ENCODE data around the gene IFNL1. TPM values are rescaled to one million over a fixed set of nuclear protein-coding genes. Genes with fewer than 3 reads are reported as not detected.
"Not testable (repeated sequence)": the region's sequence is repeated elsewhere in the genome, so short reads cannot be mapped to it uniquely, and the experiment has no call there.

Gene IFNL1
- total RNA-seq, 1 donor from 2014 or later: not detected

- no peak overlapping the region for H3K4me3 ChIP-seq (ENCODE audit: low read depth, low read length)
- peaks cover 15% of the 10 kb centered on the region for H3K27me3 ChIP-seq (ENCODE audit: control insufficient read depth, insufficient read depth, low read length)
- H3K36me3 ChIP-seq (ENCODE audit: control insufficient read depth, insufficient read depth, low read length): no peaks in the 10 kb centered on the region
- TF ChIP-seq CTCF (IDR thresholded peaks at IDR 0.05; ENCODE audit: insufficient read depth, low read length, poor library complexity, severe bottlenecking): no peak
- DNase-seq (ENCODE audit: low read depth): no peak
These were observed 26.0 kb upstream of the IFNL1 start for GRCh38 chr19:39270036-39270871.

GRCh38 chr19:39273859-39274258 lies 22.3 kb upstream of the IFNL1 start:
- not testable (repeated sequence) for H3K4me3 ChIP-seq (ENCODE audit: low read depth, low read length); DNase-seq (ENCODE audit: low read depth); H3K27me3 ChIP-seq (ENCODE audit: control insufficient read depth, insufficient read depth, low read length); H3K36me3 ChIP-seq (ENCODE audit: control insufficient read depth, insufficient read depth, low read length)

GRCh38 chr19:39275578-39275977 lies 20.6 kb upstream of the IFNL1 start:
- Histone ChIP-seq H3K4me3 (ENCODE audit: low read depth, low read length) (no peak overlapping the region), H3K36me3 (ENCODE audit: control insufficient read depth, insufficient read depth, low read length) (no peaks in the 10 kb centered on the region), H3K27me3 (ENCODE audit: control insufficient read depth, insufficient read depth, low read length) (peaks cover 3% of the 10 kb centered on the region)
- no peak for TF ChIP-seq CTCF (IDR thresholded peaks at IDR 0.05; ENCODE audit: insufficient read depth, low read length, poor library complexity, severe bottlenecking)
- no peak for DNase-seq (ENCODE audit: low read depth)

- DNase-seq (ENCODE audit: low read depth): no peak
- peaks cover 3% of the 10 kb centered on the region for H3K27me3 ChIP-seq (ENCODE audit: control insufficient read depth, insufficient read depth, low read length)
- H3K36me3 ChIP-seq (ENCODE audit: control insufficient read depth, insufficient read depth, low read length): no peaks in the 10 kb centered on the region
- no peak overlapping the region for H3K4me3 ChIP-seq (ENCODE audit: low read depth, low read length)
- no peak for TF ChIP-seq CTCF (IDR thresholded peaks at IDR 0.05; ENCODE audit: insufficient read depth, low read length, poor library complexity, severe bottlenecking)
These were observed 19.5 kb upstream of the IFNL1 start for GRCh38 chr19:39276740-39277139.

GRCh38 chr19:39277598-39277997 lies 18.6 kb upstream of the IFNL1 start:
- H3K27me3 ChIP-seq (ENCODE audit: control insufficient read depth, insufficient read depth, low read length): peaks cover 3% of the 10 kb centered on the region
- DNase-seq (ENCODE audit: low read depth): no peak
- TF ChIP-seq CTCF (IDR thresholded peaks at IDR 0.05; ENCODE audit: insufficient read depth, low read length, poor library complexity, severe bottlenecking): no peak

GRCh38 chr19:39282021-39282420 lies 14.2 kb upstream of the IFNL1 start:
- no peak for DNase-seq (ENCODE audit: low read depth)
- Histone ChIP-seq H3K36me3 (ENCODE audit: control insufficient read depth, insufficient read depth, low read length) (no peaks in the 10 kb centered on the region), H3K27me3 (ENCODE audit: control insufficient read depth, insufficient read depth, low read length) (no peaks in the 10 kb centered on the region), H3K4me3 (ENCODE audit: low read depth, low read length) (no peak overlapping the region)
- no peak for TF ChIP-seq CTCF (IDR thresholded peaks at IDR 0.05; ENCODE audit: insufficient read depth, low read length, poor library complexity, severe bottlenecking)

More at GRCh38 chr19:39277598-39277997, 18.6 kb upstream of the IFNL1 start:
- Histone ChIP-seq H3K4me3 (ENCODE audit: low read depth, low read length) (no peak overlapping the region), H3K36me3 (ENCODE audit: control insufficient read depth, insufficient read depth, low read length) (no peaks in the 10 kb centered on the region)
